ENCODE data around the gene LHFPL3. TPM values are rescaled to one million over a fixed set of nuclear protein-coding genes. Genes with fewer than 3 reads are reported as not detected.

LHFPL3 gene
- polyA plus RNA-seq, 1 donor from 2014 or later = 5.6 TPM

DNA sequence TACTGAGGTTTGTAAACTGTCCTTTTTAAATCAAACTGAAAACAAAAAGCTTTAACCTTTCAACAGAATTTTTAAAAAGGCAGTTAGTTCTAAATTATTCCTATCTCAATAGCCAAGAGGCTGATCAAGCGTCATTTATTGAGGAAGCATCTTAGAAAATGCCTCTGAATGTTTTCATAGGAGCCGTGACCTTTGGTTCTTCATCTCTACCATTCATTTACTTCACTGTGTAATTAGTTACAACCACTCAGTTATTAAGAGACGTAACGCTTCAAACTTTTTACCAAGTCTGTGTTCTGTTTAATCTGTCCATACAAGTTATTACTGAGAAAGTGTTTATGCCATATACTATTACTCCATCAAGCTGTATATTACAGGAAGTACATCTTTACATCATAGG lies 578.2 kb downstream of the LHFPL3 start:
- no peak overlapping the region for H2AFZ ChIP-seq (ENCODE audit: low read depth, low read length)
- no peaks in the 10 kb centered on the region for H3K9me3 ChIP-seq (ENCODE audit: low read length)
- no peak overlapping the region for H3K27ac ChIP-seq (ENCODE audit: low read length)
- no peaks in the 10 kb centered on the region for H3K27me3 ChIP-seq (ENCODE audit: insufficient read depth, low read depth, low read length)
- no peak for TF ChIP-seq SMC3 (conservative IDR thresholded peaks at IDR 0.05; ENCODE audit: poor library complexity)
- TF ChIP-seq, protein P1, sequence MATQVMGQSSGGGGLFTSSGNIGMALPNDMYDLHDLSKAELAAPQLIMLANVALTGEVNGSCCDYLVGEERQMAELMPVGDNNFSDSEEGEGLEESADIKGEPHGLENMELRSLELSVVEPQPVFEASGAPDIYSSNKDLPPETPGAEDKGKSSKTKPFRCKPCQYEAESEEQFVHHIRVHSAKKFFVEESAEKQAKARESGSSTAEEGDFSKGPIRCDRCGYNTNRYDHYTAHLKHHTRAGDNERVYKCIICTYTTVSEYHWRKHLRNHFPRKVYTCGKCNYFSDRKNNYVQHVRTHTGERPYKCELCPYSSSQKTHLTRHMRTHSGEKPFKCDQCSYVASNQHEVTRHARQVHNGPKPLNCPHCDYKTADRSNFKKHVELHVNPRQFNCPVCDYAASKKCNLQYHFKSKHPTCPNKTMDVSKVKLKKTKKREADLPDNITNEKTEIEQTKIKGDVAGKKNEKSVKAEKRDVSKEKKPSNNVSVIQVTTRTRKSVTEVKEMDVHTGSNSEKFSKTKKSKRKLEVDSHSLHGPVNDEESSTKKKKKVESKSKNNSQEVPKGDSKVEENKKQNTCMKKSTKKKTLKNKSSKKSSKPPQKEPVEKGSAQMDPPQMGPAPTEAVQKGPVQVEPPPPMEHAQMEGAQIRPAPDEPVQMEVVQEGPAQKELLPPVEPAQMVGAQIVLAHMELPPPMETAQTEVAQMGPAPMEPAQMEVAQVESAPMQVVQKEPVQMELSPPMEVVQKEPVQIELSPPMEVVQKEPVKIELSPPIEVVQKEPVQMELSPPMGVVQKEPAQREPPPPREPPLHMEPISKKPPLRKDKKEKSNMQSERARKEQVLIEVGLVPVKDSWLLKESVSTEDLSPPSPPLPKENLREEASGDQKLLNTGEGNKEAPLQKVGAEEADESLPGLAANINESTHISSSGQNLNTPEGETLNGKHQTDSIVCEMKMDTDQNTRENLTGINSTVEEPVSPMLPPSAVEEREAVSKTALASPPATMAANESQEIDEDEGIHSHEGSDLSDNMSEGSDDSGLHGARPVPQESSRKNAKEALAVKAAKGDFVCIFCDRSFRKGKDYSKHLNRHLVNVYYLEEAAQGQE (IDR thresholded peaks at IDR 0.05; ENCODE audit: borderline replicate concordance) = no peak
- no peak for TF ChIP-seq EP300 (conservative IDR thresholded peaks at IDR 0.05; ENCODE audit: poor library complexity, severe bottlenecking)
- TF ChIP-seq, protein P2, sequence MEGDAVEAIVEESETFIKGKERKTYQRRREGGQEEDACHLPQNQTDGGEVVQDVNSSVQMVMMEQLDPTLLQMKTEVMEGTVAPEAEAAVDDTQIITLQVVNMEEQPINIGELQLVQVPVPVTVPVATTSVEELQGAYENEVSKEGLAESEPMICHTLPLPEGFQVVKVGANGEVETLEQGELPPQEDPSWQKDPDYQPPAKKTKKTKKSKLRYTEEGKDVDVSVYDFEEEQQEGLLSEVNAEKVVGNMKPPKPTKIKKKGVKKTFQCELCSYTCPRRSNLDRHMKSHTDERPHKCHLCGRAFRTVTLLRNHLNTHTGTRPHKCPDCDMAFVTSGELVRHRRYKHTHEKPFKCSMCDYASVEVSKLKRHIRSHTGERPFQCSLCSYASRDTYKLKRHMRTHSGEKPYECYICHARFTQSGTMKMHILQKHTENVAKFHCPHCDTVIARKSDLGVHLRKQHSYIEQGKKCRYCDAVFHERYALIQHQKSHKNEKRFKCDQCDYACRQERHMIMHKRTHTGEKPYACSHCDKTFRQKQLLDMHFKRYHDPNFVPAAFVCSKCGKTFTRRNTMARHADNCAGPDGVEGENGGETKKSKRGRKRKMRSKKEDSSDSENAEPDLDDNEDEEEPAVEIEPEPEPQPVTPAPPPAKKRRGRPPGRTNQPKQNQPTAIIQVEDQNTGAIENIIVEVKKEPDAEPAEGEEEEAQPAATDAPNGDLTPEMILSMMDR (IDR thresholded peaks at IDR 0.05; ENCODE audit: poor library complexity, severe bottlenecking) = no peak
- no peaks in the 10 kb centered on the region for H3F3A ChIP-seq (ENCODE audit: insufficient read depth, low read length, poor library complexity, severe bottlenecking)
- H3K4me3 ChIP-seq (ENCODE audit: low read length) = no peak overlapping the region
- no peak overlapping the region for H3K4me2 ChIP-seq (ENCODE audit: low read length)
- no peaks in the 10 kb centered on the region for H4K20me1 ChIP-seq (ENCODE audit: insufficient read depth)
- no peak overlapping the region for H3K9ac ChIP-seq (ENCODE audit: low read length)
- no peaks in the 10 kb centered on the region for H3K9me2 ChIP-seq (ENCODE audit: insufficient read depth, low read length)
- no peaks in the 10 kb centered on the region for H3K79me2 ChIP-seq (replicated peaks; ENCODE audit: insufficient read depth, low read length)
- H3K36me3 ChIP-seq (ENCODE audit: insufficient read depth, low read length) = no peaks in the 10 kb centered on the region

DNA sequence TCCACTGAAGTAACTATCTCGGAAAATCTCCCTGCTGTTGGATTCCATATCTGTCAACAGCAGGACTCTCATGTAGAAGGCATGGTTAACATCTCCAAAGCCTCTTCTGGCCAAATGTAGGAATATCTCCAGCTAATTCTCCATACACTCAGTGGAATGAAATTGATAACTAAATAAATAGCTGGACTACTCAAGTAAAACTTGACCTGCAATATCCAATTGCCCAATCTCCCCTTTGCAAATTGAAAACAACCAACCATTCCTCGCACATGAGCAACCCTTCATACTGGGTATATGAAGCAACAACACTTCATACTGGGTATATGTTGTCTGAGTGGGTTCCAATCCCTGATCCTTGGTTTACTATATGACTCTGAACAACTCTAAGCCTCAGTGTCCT lies 580.2 kb downstream of the LHFPL3 start:
- Histone ChIP-seq H3K36me3 (ENCODE audit: insufficient read depth, low read length) (no peaks in the 10 kb centered on the region), H3K79me2 (replicated peaks; ENCODE audit: insufficient read depth, low read length) (no peaks in the 10 kb centered on the region), H3K9ac (ENCODE audit: low read length) (no peak overlapping the region), H2AFZ (ENCODE audit: low read depth, low read length) (no peak overlapping the region), H3K4me2 (ENCODE audit: low read length) (no peak overlapping the region), H3K4me3 (ENCODE audit: low read length) (no peak overlapping the region), H3K27me3 (ENCODE audit: insufficient read depth, low read depth, low read length) (no peaks in the 10 kb centered on the region), H3K9me2 (ENCODE audit: insufficient read depth, low read length) (no peaks in the 10 kb centered on the region), H3F3A (ENCODE audit: insufficient read depth, low read length, poor library complexity, severe bottlenecking) (no peaks in the 10 kb centered on the region), H3K27ac (ENCODE audit: low read length) (no peak overlapping the region), H3K9me3 (ENCODE audit: low read length) (no peaks in the 10 kb centered on the region), H4K20me1 (ENCODE audit: insufficient read depth) (no peaks in the 10 kb centered on the region)
- TF ChIP-seq TAF1 (IDR thresholded peaks at IDR 0.05; ENCODE audit: low read depth) (no peak), EP300 (conservative IDR thresholded peaks at IDR 0.05; ENCODE audit: poor library complexity, severe bottlenecking) (no peak), POLR2AphosphoS5 (IDR thresholded peaks at IDR 0.05) (no peak), SMC3 (conservative IDR thresholded peaks at IDR 0.05; ENCODE audit: poor library complexity) (no peak), EZH2 (IDR thresholded peaks at IDR 0.05; ENCODE audit: borderline replicate concordance, insufficient read depth, low read length, poor library complexity, severe bottlenecking) (no peak), MXI1 (conservative IDR thresholded peaks at IDR 0.05; ENCODE audit: poor library complexity, severe bottlenecking) (no peak), RAD21 (conservative IDR thresholded peaks at IDR 0.05) (no peak)
- TF ChIP-seq, protein P1 (IDR thresholded peaks at IDR 0.05; ENCODE audit: borderline replicate concordance) = no peak
- TF ChIP-seq, protein P2 (IDR thresholded peaks at IDR 0.05; ENCODE audit: poor library complexity, severe bottlenecking) = no peak
